T-helper 2 cell treated with Interferon-gamma antibody and Interleukin-4, amounts not matched to agents 100 ng/mL and 5 ng/mL, for 36 hours (primary cell): ENCODE measurements around the gene KIAA1614. TPM values are rescaled to one million over a fixed set of nuclear protein-coding genes. Genes with fewer than 3 reads are reported as not detected.

Source experiments
- intact Hi-C: fragments of 100-400 bp; cut with micrococcal nuclease; formaldehyde crosslinking; loops from one replicate; pipeline ENCODE4 v1.15.1; 2023
- total RNA-seq: library from RNA; stranded (reverse); gene quantifications from 2 replicates; pipeline ENCODE4 v1.2.3, GENCODE V29; 2022

Gene KIAA1614
- total RNA-seq, 1 donor from 2014 or later, result 0.07 TPM

- intact Hi-C loops, result no loop called here
Measured at GRCh38 chr1:180940445-180940844, 27.7 kb downstream of the KIAA1614 start.

- intact Hi-C loops, result no loop called here
Measured at GRCh38 chr1:180941518-180942275, 29.0 kb downstream of the KIAA1614 start.

- intact Hi-C loops, result no loop called here
Measured at GRCh38 chr1:180945151-180945550, 32.5 kb downstream of the KIAA1614 start.

- intact Hi-C loops, result no loop called here
Measured at GRCh38 chr1:180945551-180945950, 32.9 kb downstream of the KIAA1614 start.

GRCh38 chr1:180946056-180946455 lies 33.4 kb downstream of the KIAA1614 start:
- intact Hi-C loops, result no loop called here

GRCh38 chr1:180946541-180947498 lies 34.1 kb downstream of the KIAA1614 start:
- intact Hi-C loops, result no loop called here

GRCh38 chr1:180947499-180947885 lies 34.8 kb downstream of the KIAA1614 start:
- intact Hi-C loops, result no loop called here

- intact Hi-C loops, result no loop called here
Measured at GRCh38 chr1:180947901-180948640, 35.4 kb downstream of the KIAA1614 start.

- intact Hi-C loops, result no loop called here
Measured at GRCh38 chr1:180948641-180949615, 36.2 kb downstream of the KIAA1614 start.

GRCh38 chr1:180949616-180950000 lies 36.9 kb downstream of the KIAA1614 start:
- intact Hi-C loops, result no loop called here

GRCh38 chr1:180950321-180950720 lies 37.6 kb downstream of the KIAA1614 start:
- intact Hi-C loops, result no loop called here

GRCh38 chr1:180951186-180951745 lies 38.6 kb downstream of the KIAA1614 start:
- intact Hi-C loops, result no loop called here

GRCh38 chr1:180951836-180952656 lies 39.3 kb downstream of the KIAA1614 start:
- intact Hi-C loops, result no loop called here

GRCh38 chr1:180952657-180953013 lies 39.9 kb downstream of the KIAA1614 start:
- intact Hi-C loops, result no loop called here

GRCh38 chr1:180953291-180954004 lies 40.8 kb downstream of the KIAA1614 start:
- intact Hi-C loops, result no loop called here

GRCh38 chr1:180954005-180954800 lies 41.5 kb downstream of the KIAA1614 start:
- intact Hi-C loops, result no loop called here

- intact Hi-C loops, result no loop called here
Measured at GRCh38 chr1:180954801-180955165, 42.1 kb downstream of the KIAA1614 start.
